SW 1271 (cell line): ENCODE results near the gene GATA6.
"Not testable (repeated sequence)": the region's sequence is repeated elsewhere in the genome, so short reads cannot be mapped to it uniquely, and the experiment has no call there.

Source experiments
- DNase-seq, 2 experiments: peaks; one replicate each; lab custom pipeline; 2025; lab: John Stamatoyannopoulos, UW

The GATA6 gene

DNA sequence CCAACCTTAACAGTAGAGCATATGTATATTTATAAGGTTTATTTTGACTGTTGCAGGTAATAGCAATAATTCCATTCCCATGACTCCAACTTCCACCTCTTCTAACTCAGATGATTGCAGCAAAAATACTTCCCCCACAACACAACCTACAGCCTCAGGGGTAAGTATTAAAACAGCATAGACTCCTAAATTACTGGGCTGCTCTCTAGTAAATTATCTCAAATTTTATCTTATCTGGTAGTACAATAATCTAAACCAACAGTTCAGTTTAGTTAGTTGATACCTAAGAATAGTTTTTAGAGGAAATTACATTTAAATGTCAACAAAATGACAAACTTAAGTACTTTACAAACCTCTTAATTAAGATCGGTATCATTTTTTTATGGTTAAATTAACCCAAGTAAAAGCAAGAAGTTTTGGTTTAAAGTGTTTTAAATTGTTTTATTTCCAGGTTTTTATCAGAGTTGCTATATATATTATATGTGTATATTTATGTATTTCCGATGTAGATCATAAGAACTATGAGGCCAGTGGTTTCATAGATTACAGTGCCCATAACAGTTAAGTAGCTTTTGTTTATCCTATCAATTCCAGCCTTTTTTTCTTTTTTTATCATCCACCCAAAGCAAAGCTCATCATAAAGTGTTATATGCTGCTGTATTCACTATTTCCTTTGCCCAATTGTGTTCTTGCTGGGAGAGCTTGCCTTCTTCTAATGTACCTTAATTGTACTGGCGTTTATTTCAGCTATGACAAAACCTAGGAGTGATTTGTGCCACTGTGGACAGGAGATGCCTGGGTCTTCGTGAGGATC, 13.7 kb downstream of the GATA6 start:
- DNase-seq = no peak

DNA sequence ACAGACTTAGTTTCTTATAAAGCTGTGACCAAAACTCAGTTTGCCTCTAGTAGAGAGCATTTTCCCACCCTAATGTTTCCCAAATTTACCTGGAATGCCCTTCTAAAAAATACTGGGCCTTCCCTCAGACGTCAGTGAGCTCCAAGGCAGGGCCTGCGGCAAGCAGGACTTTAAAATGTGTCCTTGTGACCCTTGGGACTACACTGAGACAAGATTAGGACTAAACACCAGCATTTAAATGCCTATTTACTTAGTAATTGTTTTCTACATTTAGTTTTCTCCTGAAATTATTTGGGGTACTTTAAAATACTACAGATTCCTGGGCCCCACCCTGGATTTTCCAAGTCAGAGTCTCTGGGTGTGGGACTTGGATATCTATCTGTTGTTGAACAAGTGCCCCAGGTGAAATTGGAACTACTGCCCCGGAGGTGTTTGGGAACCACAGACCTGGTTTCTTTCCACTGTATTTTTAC, 14.3 kb downstream of the GATA6 start:
- DNase-seq = no peak

DNA sequence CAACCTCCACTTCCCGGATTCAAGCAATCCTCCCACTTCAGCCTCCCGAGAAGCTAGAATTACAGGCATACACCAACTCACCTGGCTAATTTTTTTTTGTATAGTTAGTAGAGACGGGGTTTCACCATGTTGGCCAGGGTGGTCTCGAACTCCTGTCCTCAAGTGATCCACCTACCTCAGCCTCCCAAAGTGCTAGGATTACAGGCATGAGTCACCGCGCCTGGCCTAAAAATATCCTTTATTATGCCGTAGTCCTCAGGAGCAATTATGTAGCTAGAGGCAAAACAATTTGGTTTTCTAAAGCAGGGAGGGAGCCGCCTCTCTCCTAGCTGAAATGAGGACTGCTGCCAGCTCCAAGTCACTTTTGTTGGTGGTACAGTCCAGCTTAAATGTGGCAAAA, 15.2 kb downstream of the GATA6 start:
- not testable (repeated sequence) for DNase-seq

DNA sequence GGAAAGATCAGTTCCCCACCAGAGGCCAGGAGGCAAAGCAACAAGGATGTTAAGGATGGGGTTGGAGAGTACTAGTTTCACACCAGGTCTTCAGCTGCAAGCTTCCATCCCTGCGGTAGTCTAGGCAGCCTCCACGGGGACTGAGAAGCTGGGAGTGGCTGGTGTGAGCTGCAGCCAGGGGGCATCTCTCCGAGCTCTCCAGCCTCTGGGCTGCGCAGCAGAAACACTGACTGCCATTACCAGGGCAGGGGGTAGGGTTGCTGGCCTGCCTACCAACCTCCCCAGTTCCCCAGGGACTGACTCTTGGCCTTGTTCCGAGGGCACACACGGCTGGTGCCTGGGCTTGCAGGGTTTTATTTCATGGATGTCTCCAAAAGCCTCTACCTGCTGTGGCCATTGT, 15.9 kb downstream of the GATA6 start:
- no peak for DNase-seq

DNA sequence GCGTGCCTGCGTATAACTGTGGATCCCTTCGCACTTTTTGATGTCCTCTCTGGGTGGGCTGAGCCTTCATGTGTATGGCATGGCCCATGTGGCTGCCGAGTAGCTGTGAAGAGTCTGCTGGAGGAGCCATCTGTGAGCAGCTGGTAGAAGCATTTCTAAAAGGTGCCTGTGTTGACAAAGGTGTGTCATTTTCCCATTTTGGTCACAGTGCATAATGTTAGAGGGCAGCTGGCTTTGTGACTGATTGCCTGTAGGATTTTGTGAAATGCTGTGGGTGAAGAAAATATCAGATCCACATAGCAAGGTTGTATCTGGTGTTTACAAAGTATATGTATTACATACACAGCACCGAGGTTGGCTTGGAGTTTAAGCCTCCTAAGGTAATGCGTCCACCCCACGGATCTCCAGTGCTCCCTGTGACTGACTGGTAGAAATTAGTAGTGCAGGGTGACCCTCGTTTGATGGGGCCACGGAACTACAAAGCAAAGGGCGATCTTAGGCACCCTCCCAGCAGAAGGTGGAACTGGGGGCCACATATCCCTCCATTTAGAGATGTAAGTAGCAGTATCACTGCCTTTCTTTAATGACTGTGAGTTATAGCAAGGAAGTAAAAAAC, 16.5 kb downstream of the GATA6 start:
- DNase-seq = no peak

DNA sequence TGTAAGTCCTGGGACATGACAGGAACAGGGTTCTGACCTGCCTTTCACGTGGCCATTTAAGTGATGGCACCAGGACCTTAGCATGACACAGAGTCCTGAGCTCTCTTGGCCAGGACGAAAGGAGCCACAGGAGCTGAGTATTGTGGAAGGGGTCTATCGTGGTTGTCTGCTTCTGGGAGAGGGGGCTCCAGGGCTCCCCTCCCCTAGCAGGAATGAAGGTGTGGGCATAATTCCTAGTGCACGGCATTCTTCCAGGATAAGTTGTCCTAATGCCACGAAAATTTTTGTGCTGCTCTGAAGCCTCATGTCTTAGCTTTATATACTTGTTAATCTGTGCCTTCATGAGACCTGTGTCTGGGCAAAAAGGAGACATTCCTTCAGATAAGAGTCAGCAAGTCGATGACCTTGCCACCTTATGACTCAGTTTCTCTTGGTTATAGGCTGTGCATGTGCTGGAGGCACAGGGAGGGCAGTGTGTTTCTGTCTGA, 17.1 kb downstream of the GATA6 start:
- DNase-seq = no peak

DNA sequence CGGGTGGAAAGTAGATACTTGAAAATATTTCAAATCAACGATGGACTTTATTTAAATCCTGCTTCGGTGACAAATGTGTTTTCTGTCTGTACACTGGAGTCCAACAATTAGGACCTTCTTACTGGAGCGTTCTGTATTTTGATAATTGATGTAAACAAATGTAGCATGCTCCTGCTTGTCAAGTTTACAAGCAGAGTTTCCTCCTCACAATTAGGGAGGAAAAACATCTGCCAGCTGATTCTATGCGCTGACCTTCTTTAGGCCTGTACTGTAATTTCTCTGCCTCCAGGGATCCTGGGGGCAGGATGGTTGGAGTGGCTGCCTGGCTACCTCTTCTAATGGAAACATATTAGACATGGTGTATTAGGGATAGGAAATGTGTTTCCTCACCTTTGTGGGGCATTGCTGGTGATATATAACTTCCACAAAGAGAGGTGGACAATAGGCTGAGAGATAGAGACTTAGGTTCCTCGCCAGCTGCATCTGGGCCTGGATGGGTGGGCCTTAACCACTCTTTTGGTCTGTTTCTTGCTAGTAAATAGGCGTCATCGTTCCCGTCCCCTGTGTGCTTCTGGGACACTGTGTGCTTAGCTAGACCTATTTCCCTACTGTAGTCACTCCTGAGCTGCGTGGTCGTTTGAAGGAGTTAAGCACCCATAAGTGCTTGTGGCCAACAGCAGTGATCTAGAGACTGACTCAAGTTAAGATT, 19.3 kb downstream of the GATA6 start:
- DNase-seq = no peak

DNA sequence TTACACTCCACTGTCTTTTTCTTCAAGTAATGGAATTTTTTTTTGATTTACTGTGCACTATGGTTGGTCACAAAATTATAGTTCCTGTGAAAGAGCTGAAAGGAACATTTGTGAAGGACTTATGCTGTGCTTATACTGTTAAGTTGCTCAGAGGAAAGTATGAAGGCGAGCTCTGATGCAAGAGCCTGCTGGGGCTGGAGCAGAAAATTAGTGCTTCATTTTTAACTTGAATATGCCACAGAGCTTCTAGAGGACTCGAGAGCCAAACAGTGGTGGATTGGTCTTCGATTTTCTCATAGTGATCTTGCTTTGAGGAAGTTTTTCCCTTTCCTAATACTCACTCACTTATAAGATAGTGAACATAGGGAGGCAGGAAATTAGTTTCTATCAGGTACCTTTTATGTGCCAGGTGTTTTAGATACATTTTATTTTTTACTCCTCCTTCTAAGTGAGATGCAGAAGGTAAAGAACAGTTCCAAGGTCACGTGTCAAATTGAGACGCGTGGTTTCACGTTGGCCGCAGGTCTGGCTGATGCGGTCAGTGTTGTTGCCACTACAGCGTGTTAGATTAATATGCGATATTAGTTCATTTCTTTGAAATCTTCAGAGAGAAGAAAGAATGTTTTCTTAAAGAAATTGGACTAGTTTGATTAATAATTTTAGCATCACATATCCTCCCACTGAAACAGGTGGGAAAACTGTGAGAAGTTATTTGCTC, 20.2 kb downstream of the GATA6 start:
- DNase-seq = no peak

DNA sequence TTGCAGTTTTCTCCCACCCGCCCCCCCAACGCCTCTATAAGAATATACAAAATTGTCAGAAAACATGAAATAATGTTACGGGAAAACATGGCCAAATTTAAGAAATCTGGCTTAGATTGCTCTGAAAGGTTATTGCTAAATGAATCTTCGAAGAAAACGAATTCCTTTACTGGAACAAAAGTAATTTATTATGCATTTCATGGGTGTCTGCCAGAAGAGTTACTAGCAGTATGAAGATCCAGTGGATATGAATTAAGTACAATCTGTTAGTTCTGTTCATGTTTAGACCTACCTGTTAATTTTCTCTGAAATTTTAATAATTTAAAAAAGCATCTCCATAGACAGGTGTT, 21.9 kb downstream of the GATA6 start:
- no peak for DNase-seq

DNA sequence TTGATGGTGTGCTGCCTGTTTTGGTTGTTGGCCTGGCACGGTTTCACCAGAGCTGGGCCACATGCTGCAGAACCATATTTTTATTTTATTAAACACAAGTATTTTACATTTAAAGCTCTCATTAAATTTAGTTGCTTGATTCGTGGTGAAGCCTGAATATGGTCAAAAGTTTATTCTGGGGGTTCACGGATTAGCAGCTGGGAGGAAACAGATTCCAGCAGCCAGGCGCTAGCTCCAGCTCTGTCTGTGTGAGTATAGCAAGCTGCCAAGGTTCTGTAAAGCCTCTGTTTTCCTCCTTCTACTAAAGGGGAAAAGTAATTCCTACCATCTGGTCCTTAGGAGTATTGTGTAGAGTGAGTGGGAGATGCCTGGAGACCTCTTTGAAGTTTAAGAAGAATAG, 22.5 kb downstream of the GATA6 start:
- no peak for DNase-seq

DNA sequence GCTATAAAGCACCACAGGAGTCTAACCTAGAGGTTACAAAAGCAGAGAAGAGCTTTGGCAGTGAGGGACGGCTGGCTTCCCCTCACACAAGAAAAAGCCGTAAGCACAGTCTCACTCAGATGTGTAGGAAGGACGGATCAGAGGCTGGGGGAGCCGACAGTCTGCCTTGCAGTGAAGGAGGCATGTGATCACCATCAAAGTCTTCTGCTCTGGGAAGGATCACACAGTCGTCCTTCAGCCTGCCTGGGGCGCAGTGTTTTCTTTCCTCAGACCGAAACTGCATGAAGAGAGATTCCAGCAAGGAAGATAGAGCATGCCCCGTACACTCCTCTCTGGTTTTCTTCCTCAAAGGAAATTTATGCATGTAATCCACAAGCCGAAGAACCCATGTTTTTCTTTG, 24.1 kb downstream of the GATA6 start:
- DNase-seq = no peak

DNA sequence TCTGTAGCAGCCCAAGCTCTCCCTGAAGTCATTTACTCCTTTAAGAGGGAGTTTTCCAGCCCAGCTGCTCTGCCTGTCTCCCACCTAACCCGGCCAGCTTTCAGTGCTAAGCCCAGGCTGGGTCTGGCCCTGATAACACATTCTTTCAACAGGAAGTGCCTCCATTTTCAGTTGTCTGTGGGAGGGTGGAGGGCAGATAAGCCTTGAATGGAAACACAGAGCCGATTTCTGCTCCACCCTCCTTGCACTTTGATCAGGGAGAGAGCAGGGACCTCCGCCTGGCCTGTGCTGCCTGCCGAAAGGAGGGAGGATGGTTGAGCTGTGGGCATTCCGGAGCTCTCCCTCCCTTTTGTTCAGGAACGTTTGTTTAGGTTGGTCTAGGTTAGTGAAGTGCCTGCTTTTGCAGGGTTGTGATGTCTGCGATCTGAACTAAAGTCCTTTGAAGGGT, 24.8 kb downstream of the GATA6 start:
- no peak for DNase-seq

DNA sequence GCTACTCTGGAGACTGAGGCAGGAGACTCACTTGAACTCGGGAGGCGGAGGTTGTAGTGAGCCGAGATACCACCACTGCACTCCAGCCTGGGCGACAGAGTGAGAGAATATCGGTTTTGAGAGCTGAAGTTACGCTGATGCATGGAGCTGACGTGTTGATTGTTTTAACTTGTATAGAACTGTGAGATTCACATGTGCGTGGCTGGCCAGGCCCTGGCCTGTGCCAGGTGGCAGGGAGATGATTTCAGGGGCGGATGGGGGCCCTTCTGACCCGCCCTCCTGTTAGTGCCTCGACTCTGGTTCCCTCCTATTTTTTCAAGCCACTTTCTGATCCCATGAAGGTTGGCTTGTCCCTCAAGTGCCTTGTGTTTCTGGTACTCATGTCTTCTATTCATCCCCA, 25.7 kb downstream of the GATA6 start:
- no peak for DNase-seq

DNA sequence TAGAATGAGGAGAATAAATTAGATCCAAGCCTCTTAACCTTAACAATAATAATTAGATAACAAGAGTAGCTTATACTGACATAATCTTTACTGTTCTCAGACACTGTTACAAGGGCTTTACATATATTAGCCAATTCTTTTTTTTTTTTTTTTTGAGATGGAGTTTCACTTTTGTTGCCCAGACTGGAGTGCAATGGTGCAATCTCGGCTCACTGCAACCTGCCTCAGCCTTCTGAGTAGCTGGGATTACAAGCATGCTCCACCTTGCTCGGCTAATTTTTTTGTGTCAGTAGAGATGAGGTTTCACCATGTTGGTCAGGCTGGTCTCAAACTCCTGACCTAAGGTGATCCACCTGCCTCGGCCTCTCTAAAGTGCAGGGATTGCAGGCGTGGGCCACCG, 27.6 kb downstream of the GATA6 start:
- DNase-seq = not testable (repeated sequence)

DNA sequence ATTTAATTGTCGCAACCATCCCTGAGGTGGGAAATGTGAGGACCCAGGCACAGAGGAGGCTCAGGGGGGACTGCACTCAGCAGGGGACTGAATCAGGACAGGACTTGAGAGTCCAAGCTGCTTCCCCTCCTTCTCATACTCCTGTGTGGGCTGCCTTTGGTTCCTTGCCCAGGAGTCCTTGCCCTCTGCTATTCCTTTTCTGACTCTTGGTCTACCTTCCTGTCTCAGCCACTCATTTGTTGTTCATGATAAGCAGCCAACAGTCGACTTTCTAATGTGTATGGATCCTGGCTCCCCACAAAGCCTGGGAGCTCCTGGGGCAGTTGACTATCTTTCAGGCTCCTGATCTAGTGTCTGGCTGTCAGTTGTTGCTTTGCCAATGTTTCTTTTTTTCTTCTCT, 28.3 kb downstream of the GATA6 start:
- no peak for DNase-seq

DNA sequence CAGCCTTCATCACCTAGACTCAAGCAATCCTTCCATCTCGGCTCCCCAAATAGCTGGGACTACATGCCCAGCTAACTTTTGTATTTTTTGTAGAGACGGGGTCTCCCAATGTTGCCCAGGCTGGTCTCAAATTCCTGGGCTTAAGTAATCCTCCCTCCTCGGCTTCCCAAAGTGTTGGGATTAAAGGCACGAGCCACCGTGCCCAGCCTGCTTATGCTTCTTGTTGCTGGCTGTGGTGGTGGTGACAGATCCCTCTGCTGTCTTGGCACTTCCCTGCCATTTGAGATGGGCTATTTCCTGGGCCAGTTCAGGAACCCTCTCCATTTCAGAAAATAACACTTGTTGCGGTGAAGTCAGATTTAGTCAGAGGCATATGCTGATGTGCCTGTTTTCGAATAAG, 28.8 kb downstream of the GATA6 start:
- DNase-seq = no peak

DNA sequence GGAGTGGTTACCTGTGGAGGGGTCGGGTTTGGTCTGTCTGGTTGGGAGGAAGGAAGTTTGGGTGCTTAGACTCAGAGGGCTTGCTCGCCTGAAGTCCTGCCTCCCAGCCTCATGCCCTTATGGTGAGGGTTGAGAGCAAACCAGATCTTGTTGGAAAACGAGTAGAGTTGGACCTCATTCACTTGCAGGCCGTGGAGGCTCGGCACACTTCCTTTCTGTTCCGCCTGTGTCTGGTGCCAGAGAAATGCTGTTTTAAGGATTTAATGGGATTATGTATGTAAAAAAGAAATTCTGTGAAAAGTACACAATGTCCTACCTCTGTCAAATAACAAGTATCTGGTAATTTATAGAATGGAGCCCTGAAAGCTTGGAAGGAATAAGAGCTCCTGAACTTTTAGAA, 29.6 kb downstream of the GATA6 start:
- no peak for DNase-seq

DNA sequence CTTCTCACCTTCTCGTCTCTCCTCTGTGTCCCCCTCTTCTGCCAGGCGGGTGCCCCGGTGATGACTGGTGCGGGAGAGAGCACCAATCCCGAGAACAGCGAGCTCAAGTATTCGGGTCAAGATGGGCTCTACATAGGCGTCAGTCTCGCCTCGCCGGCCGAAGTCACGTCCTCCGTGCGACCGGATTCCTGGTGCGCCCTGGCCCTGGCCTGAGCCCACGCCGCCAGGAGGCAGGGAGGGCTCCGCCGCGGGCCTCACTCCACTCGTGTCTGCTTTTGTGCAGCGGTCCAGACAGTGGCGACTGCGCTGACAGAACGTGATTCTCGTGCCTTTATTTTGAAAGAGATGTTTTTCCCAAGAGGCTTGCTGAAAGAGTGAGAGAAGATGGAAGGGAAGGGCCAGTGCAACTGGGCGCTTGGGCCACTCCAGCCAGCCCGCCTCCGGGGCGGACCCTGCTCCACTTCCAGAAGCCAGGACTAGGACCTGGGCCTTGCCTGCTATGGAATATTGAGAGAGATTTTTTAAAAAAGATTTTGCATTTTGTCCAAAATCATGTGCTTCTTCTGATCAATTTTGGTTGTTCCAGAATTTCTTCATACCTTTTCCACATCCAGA, 31.3 kb downstream of the GATA6 start:
- no peak for DNase-seq

DNA sequence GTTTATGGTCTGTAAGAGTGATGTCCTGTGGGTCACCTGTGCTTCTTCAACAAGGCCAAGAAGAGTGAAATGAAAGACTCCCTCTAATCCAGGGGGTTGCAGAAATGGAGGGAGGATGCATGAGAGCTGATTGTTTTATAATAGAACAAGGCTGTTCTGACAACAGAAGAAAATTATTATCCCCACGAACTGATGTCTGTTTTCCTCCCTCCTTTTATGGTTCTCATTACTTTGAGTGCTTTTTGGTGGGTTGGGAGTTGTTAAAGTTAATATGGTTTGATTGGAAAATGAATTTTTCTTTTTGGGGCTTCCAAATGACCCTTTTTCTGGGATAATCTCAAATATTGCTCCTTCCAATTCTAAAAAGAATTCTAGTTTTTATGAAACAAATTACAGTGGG, 33.6 kb downstream of the GATA6 start:
- DNase-seq = no peak

DNA sequence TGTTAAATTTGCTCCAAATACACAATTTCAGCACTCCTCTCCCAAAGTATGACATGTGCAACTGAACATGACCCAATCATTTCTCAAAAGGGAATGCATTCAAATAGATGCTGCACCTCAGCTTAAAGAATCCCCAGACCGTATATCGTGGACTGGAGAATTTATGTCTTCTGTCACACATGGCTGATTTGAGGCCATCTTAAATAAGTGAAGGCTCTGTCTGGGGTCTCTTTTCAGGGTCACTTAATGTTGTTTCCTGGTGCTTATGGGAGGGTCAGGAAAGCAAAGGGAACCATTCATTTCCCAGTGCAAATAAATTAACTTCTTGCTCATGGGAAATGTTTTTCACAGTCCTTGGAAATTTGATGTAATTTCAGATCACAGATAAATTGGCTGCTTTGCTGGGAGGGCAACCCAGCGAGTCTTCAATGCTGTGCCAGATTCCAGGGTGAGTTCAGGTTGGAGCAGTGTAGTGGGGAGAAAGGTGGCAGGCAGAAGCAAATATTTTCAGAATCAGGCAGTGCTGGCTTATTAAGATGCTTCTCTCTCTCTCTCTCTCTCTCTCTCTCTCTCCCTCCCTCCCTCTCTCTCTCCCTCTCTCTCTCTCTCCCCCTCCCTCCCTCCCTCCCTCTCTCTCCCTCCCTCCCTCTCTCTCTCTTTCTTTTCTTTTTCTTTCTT, 34.3 kb downstream of the GATA6 start:
- no peak for DNase-seq

DNA sequence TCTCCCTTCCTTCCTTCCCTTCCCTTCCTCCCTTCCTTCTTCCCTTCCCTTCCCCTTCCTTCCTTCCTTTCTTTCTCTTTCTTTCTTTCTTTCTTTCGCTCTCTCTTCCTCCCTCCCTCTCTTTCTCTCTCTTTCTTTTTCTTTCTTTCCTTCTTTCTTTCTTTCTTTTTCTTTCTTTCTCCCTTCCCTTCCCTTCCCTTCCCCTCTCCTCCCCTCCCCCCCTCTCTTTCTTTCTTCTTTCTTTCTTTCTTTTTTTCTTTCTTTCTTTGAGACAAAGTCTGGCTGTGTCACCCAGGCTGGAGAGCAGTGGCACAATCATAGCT, 34.8 kb downstream of the GATA6 start:
- no peak for DNase-seq
